ENCODE data around the gene ACTL7A.
A peak's percentile ranks its signal among the peaks of the same experiment; 100 is the strongest.

ACTL7A gene

DNA sequence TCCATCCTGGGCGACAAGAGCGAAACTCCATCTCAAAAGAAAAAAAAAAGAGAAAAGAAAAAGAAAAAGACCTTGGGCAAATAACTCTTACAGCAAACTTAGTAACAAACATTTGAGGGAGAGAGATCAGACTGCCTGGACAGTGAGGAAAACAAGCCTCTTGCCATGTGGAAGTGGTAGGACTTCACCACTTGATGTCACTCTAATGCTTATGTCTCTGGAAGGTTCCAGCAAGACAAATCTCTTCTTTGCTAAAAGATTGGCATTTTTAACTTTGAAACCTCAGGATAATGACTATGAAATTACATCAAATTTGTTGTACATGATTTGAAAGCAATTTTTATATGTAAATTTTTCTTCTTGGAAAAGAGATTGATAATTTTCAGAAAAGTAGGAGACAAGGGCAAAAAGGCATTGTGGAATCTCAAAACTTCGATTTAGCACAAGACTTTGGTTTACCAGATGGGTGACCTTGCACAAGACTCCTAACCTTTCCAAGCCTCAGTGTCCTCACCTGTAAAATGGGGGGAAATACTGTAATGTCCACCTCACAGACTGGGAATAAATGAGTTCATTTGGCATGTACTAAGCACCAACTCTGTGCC, 11.7 kb upstream of the ACTL7A start:
- DNase-seq: no peak

DNA sequence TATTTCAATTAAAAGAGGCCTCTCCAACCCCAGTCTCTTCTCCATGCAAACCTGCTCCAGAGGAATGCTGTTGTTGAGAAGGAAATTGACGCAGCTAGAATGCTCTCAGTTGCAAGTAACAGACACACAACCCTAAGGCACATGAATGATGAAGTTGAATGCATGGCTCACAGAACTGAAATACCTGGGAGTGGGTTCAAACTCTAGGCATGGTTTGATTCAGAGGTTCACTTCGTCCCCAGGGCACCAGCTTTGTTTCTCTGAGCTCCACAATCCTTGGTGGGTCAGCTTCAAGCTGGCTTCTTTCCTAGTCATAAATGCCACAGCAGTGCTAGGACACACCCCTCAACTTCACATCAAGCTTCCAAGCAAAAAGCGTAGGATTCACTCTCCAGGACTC, 10.9 kb upstream of the ACTL7A start:
- DNase-seq: no peak

- no peak for DNase-seq
These were observed 10.0 kb upstream of the ACTL7A start for GRCh38 chr9:108852079-108852478.

- no peak for DNase-seq
These were observed 8.0 kb upstream of the ACTL7A start for GRCh38 chr9:108854094-108854493.

DNA sequence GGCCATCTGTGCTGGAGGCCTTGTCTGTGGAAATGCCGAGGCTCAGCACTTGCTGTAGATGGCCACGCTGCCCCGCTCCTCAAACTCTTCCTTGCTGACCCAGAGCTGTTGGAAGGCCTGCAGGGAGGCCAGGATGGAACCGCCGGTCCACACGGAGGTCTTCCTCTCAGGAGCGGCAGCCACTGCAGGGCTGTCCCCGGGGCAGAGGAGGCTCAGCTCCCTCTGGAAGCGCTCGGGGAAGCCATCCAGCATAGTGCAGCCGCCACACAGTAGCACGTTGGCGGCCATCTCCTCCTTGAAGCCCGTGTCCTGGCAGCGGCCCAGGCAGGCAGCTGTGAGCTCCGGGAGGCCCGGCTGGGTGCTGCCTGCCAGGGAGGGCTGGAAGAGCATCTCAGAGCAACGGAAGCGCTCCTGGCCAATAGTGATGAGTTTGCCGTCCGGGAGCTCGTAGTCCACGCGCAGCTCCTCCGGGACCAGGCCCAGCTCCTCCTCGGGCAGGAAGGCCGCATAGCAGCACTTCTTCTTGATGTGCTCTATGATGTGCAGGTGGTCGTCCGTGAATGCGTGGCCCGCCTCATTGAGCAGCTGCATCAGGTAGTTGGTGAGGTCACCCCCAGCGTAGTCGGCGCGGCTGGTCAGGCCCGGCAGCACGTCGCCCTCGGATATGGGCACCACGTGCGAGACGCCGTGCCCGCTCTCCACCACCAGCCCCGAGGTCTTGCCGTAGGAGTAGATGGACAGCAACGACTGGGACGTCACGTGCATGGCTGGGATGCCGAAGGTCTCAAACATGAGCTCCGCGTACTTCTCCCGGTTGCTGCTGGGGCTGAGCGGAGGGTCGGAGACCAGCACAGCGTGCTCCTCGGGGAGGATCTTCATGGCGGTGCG, 7.2 kb upstream of the ACTL7A start:
- no peak for DNase-seq

DNA sequence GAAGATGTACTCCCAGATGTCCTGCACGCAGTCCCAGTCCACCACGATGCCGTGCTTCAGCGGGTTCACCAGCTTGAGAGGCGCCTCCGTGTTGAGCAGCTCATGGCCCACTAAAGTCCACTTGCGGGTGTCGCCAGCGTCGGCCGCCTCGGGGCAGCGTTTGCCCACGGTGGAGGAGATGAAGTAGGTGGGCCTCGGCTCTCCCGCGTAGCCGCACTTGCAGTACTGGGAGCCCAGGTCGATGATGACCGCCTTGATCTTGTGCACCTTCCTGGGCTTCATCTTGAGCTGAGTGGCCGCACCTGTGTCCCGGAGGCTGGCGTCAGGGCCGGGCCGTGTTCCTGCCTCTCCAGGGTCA, 6.6 kb upstream of the ACTL7A start:
- DNase-seq: no peak

- DNase-seq: no peak
These were observed 6.2 kb upstream of the ACTL7A start, which contains the start of gene ACTL7B for GRCh38 chr9:108855888-108856287. ACTL7B (minus strand) TSS chr9:108855986; CDS start chr9:108855930, 56 bp downstream.

DNA sequence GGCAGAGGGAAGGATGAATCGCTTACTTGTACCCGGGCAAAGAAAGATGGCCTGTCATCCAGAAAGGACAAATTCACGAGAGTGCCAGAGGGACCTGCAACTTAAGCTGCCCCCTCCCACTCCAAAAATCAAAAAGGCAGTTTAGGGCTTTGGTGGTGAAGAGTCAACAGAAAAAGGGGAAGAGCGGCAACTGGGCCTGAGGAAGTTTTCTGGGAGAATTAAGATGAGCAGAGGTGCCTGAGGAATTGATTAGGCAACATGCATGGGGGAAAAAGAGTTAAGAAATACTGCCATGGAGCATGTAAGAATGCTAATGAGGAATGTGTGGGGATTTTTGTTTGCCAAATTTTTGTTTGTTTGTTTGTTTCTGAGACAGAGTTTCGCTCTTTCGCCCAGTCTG, 4.5 kb upstream of the ACTL7A start:
- DNase-seq: no peak

DNA sequence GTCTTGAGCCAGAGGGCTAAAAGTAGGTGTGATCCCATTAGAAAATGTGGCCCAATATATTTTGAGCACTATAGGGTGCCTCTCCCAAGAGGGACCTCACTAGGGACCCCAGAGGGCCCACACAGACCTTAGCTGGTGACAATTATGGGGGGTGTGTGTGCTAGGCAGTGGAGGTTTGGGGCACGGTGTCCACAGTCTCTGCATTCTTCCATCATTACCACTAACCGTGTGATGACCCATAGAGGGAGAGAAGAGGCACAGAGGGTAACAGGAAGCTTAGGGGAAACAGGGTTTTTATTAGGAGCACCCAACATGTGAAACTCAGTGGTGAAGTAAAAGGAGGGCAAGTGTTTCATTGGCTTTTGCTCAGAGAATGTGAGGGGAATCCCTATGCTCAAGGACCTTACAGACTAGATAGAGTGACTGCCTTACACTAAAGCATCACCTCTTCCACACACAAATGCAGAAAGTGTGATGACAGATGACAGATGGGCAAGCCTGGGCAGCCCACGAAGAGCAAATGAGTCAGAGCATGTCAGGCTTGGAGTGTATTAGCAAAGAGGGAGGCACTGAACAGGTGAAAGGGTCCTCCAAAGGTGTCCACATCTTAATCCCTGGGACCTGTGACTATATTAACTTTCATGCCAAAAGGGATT, 2.5 kb upstream of the ACTL7A start:
- no peak for DNase-seq

DNA sequence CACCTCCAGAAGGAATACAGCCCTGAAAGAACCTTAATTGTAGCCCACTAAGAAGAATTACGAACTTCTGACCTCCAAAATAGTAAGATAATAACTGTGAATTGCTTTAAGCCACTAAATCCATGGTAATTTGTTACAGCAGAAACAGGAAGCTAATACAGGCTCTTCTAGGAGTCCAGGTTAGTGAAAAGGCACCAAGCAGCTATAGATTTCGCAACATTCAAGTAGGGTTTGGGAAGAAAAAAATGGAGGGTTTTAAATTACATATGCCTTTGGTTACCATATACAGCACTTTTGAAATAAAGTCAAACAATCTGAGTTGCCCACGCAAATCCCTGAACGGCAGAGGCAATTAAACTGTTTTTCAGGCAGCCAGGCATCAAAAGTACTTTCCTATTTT, 1.7 kb upstream of the ACTL7A start:
- DNase-seq: no peak

GRCh38 chr9:108860764-108861163, 1.3 kb upstream of the ACTL7A start:
- no peak for DNase-seq

- DNase-seq: no peak
These were observed 602 bp upstream of the ACTL7A start for GRCh38 chr9:108861464-108861863.

DNA sequence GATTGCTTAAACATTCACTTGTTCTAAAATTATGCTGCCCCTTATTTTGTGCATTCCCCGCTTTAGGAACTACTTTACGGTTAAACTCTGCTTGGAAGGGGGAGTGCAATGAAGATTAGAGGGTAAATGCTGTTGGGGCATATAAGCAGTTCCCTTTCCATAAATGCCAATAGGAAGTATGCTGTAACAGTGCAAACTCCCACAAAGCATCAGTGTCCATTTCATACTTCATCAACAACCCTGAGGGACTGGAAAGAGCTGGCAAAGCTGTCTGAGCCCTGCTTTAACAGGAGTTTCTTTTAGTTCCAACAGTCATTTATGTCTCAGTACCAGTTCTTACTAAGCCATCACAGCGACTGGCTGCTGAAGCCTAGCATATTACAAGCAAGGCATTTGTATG, 1.8 kb downstream of the ACTL7A start:
- DNase-seq: no peak

DNA sequence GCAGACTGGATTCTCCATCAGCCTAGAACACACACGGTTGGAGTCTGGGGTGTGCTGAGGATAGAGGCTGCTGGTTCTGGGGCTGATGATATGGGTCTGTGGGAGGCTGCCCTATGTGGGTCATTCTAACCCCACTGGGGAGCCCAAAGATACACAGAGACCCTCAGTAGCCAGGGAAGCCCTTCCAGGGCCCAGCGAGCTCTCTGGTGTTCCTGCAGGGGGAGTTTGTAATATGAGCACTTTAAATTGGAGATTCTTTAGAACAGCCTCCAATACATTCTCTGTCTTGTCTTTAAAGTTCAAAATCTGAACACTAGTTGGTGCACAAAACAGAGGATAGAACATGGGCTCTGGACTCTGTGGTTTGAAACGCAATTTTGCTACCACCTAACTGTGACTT, 2.4 kb downstream of the ACTL7A start:
- DNase-seq: no peak

DNA sequence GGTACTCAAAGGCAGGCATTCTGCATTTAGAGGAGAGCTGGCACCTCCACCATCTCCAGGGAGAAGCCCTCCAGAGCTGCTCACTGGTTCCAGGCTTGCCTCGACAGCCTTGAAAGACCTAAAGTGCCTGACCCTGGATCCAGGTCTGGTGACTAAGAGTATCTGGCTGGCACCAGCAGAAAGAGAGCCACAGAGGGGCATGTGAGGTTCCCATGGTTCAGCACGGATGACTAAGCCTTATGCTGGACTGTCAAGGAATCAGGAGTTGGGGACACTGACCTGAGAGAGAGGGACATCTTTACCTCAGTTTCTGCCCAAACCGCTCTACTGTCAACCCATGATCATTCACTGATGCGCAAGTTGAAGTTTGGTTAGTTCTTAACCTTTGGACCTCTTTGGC, 3.0 kb downstream of the ACTL7A start:
- DNase-seq: no peak

DNA sequence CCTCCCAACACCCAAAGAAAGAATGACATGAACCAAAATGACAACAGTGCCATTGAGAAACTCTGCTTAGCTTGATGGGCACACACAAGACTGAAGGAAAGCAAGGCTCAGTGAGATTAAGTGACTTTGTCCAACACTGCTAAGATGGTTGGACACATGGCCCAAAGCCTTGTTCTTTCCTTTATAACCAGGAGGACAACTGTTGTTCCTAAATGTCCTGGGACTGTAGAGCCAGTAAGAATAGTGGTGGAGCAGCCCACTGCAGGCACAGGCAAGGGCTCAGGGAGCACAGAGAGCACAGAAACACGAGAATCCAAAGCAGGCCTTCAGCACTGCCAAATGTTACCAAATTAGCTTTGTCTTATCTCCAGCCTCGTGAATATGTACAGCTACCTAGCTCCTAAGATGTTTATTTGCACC, 3.9 kb downstream of the ACTL7A start:
- DNase-seq: no peak

GRCh38 chr9:108867116-108867515, 5.0 kb downstream of the ACTL7A start:
- no peak for DNase-seq

- DNase-seq: no peak
These were observed 5.8 kb downstream of the ACTL7A start for GRCh38 chr9:108867829-108868228.

- DNase-seq: peak; percentile 56
These were observed 7.1 kb downstream of the ACTL7A start for GRCh38 chr9:108869092-108869725.

GRCh38 chr9:108874058-108874788, 12.2 kb downstream of the ACTL7A start:
- DNase-seq: no peak

DNA sequence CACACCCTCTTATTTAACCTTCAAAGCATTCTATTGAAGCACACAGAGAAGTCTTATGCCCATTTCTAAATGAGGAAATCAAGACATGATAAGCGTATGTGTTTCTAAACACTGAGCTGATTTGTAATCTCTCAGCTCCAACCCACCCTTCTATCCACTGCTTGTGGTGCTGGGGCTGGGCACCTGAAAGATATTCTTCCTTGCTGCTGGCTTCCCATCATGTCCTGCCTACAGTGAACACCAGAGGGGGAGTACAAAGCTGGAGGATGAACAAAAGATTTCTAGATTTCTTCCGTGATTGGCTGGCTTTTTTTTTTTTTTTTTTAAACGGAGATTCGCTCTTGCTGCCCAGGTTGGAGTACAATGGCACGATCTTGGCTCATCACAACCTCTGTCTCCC, 14.4 kb downstream of the ACTL7A start:
- DNase-seq: no peak

- no peak for DNase-seq
These were observed 15.5 kb downstream of the ACTL7A start for GRCh38 chr9:108877524-108877923.
